ENCODE data around the gene TRAF2.

DNA sequence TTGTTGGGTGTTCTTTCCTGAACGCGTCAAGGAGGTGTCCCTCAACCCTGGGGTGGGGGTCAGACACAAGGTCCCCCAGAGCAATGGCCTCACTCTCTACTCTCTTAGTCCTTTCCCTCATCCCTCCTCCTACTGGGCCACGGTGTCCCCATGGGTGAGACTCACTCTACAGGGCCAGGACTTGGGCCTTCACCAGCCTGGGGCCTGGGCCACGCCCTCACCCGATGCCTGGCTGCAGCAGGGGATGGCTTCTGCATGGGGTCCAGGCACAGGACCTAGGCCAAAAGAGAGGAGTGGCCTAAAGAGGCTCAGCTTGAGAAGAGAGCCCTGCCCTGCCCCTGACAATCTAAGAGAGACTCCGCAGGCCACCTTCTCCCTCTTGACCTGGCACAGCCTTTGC, 71.6 kb downstream of the TRAF2 start:
- TF ChIP-seq, protein P1, sequence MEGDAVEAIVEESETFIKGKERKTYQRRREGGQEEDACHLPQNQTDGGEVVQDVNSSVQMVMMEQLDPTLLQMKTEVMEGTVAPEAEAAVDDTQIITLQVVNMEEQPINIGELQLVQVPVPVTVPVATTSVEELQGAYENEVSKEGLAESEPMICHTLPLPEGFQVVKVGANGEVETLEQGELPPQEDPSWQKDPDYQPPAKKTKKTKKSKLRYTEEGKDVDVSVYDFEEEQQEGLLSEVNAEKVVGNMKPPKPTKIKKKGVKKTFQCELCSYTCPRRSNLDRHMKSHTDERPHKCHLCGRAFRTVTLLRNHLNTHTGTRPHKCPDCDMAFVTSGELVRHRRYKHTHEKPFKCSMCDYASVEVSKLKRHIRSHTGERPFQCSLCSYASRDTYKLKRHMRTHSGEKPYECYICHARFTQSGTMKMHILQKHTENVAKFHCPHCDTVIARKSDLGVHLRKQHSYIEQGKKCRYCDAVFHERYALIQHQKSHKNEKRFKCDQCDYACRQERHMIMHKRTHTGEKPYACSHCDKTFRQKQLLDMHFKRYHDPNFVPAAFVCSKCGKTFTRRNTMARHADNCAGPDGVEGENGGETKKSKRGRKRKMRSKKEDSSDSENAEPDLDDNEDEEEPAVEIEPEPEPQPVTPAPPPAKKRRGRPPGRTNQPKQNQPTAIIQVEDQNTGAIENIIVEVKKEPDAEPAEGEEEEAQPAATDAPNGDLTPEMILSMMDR (conservative IDR thresholded peaks at IDR 0.05 in 1 of 2, IDR thresholded peaks at IDR 0.05 in 1 of 2; ENCODE audit: extremely low read depth in 1 of 2, insufficient read depth in 1 of 2, low read depth in 1 of 2, low read length in 2 of 2): no peak
- TF ChIP-seq EZH2 (IDR thresholded peaks at IDR 0.05; ENCODE audit: borderline replicate concordance, low read length): no peak
